Measurements from ENCODE around the gene BSDC1. TPM values are rescaled to one million over a fixed set of nuclear protein-coding genes. Genes with fewer than 3 reads are reported as not detected.

The BSDC1 gene
- total and polyA plus RNA-seq, 10 donors: 18.4 to 95.8 (median 66.8) TPM

DNA sequence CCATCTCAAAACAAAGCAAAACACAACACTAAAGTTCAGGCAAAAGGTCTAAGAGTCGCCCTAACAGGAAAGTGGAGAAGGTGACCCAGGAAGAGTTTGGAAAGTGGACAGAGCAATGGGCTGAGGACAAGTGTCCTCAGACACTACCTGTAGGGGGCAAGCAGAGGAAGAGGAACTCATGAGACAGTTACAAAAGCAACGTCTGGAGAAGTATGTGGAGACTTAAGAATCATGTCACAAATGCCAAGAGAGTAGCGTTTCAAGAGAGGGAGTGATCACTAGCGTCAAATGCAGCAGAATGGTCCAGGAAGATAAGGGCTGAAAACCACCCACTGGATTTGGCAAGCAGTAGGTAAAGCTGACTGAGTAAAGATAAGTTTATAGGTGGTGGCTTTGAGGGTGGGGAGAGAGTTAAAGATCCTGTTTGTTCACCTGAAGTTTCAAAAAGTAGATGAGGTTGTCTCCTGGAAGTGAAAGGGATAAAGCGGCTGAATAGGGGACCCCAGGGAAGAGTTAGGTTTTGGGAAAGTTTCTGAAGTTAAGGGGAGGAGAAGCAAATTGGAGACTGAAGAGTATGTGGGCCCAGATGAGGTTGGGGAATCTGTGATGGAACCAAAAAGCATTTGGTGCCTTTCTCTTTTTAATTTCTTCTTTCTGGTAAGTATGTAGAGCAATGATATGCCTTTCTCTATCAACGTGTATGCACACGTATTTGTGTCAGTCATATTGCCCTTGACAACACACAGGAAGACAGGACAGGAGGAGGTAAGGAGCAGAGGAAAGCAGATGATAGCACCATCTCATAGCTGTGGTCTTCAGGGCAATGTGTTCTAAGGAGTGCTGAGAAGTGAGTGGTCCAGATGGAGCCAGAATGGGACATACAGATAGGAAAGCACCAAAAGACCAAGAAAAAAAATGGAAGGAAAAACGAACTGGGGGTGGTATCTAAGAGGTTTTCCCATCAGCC is 3.1 kb downstream of the BSDC1 start:
- no peak for DNase-seq
- Histone ChIP-seq H3K9me3 (no peaks in the 10 kb centered on the region), H3K27me3 (replicated peaks in 1 of 7) (no peaks in the 10 kb centered on the region), H3K4me1 (peaks cover 29 to 80% (median 50%) of the 10 kb centered on the region in 6 donors), H3K4me3 (peak overlapping the region in 1 of 8 donors; percentile 4), H3K27ac (peak overlapping the region in 7 of 8 donors; percentile 15 to 97 (median 93)), H3K36me3 (peaks cover 0 to 68% (median 46%) of the 10 kb centered on the region in 6 donors)
- WGBS, 5 donors: 56 to 70% (median 61%) methylated on average over 8 of the region's 8 CpGs
- TF ChIP-seq, protein P1, sequence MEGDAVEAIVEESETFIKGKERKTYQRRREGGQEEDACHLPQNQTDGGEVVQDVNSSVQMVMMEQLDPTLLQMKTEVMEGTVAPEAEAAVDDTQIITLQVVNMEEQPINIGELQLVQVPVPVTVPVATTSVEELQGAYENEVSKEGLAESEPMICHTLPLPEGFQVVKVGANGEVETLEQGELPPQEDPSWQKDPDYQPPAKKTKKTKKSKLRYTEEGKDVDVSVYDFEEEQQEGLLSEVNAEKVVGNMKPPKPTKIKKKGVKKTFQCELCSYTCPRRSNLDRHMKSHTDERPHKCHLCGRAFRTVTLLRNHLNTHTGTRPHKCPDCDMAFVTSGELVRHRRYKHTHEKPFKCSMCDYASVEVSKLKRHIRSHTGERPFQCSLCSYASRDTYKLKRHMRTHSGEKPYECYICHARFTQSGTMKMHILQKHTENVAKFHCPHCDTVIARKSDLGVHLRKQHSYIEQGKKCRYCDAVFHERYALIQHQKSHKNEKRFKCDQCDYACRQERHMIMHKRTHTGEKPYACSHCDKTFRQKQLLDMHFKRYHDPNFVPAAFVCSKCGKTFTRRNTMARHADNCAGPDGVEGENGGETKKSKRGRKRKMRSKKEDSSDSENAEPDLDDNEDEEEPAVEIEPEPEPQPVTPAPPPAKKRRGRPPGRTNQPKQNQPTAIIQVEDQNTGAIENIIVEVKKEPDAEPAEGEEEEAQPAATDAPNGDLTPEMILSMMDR (IDR thresholded peaks at IDR 0.05 in 8 of 11, conservative IDR thresholded peaks at IDR 0.05 in 3 of 11): no peak
- TF ChIP-seq POLR2AphosphoS5 (IDR thresholded peaks at IDR 0.05) (no peak), POLR2A (IDR thresholded peaks at IDR 0.05) (no peak)
- intact Hi-C loops (cut with DNase I; ENCODE audit: low total_unique reads): no loop called here

DNA sequence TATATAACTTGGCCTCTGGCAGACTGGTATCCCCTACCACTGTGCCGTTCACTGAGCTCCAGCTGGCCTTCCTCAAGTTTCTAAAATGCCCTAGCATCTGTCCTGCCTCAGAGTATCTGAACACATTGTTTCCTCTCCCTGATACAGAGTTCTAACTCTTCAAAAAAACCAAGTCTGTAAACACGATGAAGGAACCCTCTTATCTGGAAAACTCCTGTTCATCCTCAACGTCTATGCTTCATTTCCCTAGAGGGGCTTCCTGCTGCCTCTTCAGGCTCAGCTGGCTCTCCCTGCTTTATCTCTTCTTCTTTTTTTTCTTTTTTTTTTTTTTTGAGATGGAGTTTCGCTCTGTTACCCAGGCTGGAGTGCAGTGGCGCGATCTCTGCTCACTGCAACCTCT is 5.6 kb downstream of the BSDC1 start:
- Histone ChIP-seq H3K4me1 (peaks cover 26 to 63% (median 39%) of the 10 kb centered on the region in 6 donors), H3K36me3 (peaks cover 0 to 94% (median 71%) of the 10 kb centered on the region in 6 donors), H3K4me3 (no peak overlapping the region), H3K27ac (no peak overlapping the region), H3K27me3 (replicated peaks in 1 of 7) (no peaks in the 10 kb centered on the region), H3K9me3 (no peaks in the 10 kb centered on the region)
- intact Hi-C loops (cut with DNase I; ENCODE audit: low total_unique reads): no loop called here
- DNase-seq: no peak
- TF ChIP-seq, protein P1 (IDR thresholded peaks at IDR 0.05 in 8 of 11, conservative IDR thresholded peaks at IDR 0.05 in 3 of 11): no peak
- no peak for TF ChIP-seq POLR2AphosphoS5 (IDR thresholded peaks at IDR 0.05)
- no peak for TF ChIP-seq POLR2A (IDR thresholded peaks at IDR 0.05)
- 80 to 87% (median 83%) methylated on average over 6 of the region's 6 CpGs for WGBS, 5 donors

DNA sequence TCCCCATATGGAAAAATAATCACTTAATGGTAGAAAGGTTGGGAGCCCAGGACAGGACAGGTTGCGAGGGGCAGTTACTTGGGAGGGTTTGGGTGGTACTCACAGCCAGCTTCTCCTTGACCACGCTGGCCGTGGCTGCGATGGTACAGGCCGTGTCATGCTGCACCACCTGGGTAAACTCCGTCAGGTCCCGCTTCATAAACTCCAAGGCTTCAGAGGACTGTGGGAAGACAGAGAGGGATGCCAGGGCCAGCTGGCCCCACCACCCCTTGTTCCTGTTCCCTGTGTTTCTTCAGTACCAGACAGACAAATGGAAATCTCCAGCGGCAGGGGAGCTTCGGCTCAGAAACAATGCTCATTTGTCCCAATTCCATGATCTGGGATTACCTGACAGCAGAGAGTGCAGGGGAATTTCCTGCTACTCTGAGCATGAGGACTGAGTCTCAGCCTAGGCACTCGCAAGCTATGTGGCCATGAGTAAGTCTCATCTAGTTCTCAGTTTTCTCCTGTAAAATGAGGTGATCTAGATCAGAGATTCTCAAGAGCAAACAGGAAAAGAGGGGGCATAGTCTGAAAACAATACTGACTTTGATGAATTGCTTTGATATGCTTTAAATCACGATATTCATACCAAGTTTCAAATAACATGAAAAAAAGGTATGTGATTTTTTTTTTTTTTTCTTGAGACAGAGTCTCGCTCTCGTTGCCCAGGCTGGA is 7.4 kb downstream of the BSDC1 start:
- intact Hi-C loops (cut with DNase I; ENCODE audit: low total_unique reads): no loop called here
- Histone ChIP-seq H3K9me3 (no peaks in the 10 kb centered on the region), H3K4me1 (peaks cover 8 to 45% (median 20%) of the 10 kb centered on the region in 6 donors), H3K27me3 (replicated peaks in 1 of 7) (no peaks in the 10 kb centered on the region), H3K36me3 (peaks cover 4 to 100% (median 89%) of the 10 kb centered on the region in 6 donors), H3K27ac (no peak overlapping the region), H3K4me3 (no peak overlapping the region)
- TF ChIP-seq, protein P1 (IDR thresholded peaks at IDR 0.05 in 8 of 11, conservative IDR thresholded peaks at IDR 0.05 in 3 of 11): no peak
- TF ChIP-seq POLR2AphosphoS5 (IDR thresholded peaks at IDR 0.05): no peak
- no peak for TF ChIP-seq POLR2A (IDR thresholded peaks at IDR 0.05)
- WGBS, 5 donors: 90 to 95% (median 94%) methylated on average over 13 of the region's 13 CpGs
- no peak for DNase-seq
